ENCODE data around the gene UTP11. TPM values are rescaled to one million over a fixed set of nuclear protein-coding genes. Genes with fewer than 3 reads are reported as not detected.

Gene UTP11
- total RNA-seq, 1 donor, result 38.7 TPM

Small RNA genes within 50 kb of the gene (small RNA-seq; reads per million reads assigned to genes)
- gene RNU6-510P, result not detected

Other genes starting within 250 kb of the UTP11 start
- gene EPHA10, start 247.6 kb upstream of the UTP11 start, total RNA-seq, result not detected in 2 replicates
- 0.29 and 0.36 TPM in 2 replicates for gene MANEAL, start 218.9 kb upstream of the UTP11 start, total RNA-seq
- gene C1orf122, start 204.9 kb upstream of the UTP11 start, total RNA-seq, result 11.6 and 12.1 TPM in 2 replicates
- gene YRDC, start 204.5 kb upstream of the UTP11 start, total RNA-seq, result 8.3 and 8.5 TPM in 2 replicates
- 4.1 and 4.3 TPM in 2 replicates for gene MTF1, start 153.1 kb upstream of the UTP11 start, total RNA-seq
- gene INPP5B, start 65.7 kb upstream of the UTP11 start, total RNA-seq, result 39.4 and 48.6 TPM in 2 replicates
- 68.7 and 76.7 TPM in 2 replicates for gene SF3A3, start 22.7 kb upstream of the UTP11 start, total RNA-seq
- gene FHL3, start 7.2 kb upstream of the UTP11 start, total RNA-seq, result 21.4 and 25.6 TPM in 2 replicates
- gene POU3F1, start 34.1 kb downstream of the UTP11 start, total RNA-seq, result under 0.01 TPM in 2 replicates

Data from osteoblast (primary cell).